ENCODE measurements around the gene TREM2. TPM values are rescaled to one million over a fixed set of nuclear protein-coding genes. Genes with fewer than 3 reads are reported as not detected.

Gene TREM2
- total RNA-seq, 1 experiment from 2014 or later, result not detected

DNA sequence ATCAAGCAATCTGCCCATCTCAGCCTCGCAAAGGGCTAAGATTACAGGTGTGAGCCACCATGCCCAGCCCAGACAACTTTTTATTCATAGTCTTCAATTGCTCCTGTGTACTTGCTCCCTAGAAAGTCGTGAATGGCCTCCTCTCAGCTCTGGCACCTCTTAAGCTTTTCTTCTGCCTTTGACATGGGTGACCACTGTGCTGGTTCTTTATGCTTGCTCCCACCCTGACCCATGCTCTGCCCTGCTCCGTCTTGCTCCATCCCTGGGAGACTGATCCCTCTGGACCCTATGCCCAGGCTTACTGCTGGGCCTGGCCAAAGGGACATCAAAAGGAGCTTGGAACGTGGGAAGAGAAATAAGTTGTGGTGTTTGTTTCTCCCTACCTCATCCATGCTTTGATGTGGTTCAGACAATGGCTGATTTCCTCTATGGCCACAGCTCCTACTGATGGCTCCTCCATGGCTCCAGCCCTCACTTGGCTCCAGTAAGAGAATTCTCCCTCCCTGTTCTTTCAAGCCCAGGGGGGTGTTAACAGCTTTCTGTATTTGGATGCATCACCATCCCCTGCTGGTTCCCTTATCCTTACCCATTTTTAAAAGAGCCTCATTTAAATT is 7.7 kb upstream of the TREM2 start:
- TF ChIP-seq CTCF (IDR thresholded peaks at IDR 0.05; ENCODE audit: insufficient read depth in 1 of 2, low read depth in 1 of 2, low read length in 1 of 2, severe bottlenecking in 1 of 2, unreplicated experiment in 1 of 2), result no peak
- CTCF ChIA-PET, result interaction anchor here (1.2 kb wide), 1 partner anchor 12 kb away, joined by 5 read pairs; no protein-coding TSS in a partner anchor
- POLR2A ChIA-PET, result interaction anchor here (0.6 kb wide), 1 partner anchor 95 kb away, joined by 3 read pairs; no protein-coding TSS in a partner anchor
- Mint-ChIP-seq H3K4me3 (ENCODE audit: unreplicated experiment) (no peak overlapping the region), H3K27me3 (ENCODE audit: insufficient read depth, unreplicated experiment) (peaks cover 20% of the 10 kb centered on the region), H3K27ac (ENCODE audit: unreplicated experiment) (no peak overlapping the region), H3K36me3 (ENCODE audit: insufficient read depth, unreplicated experiment) (no peaks in the 10 kb centered on the region), H3K4me1 (ENCODE audit: low read depth, unreplicated experiment) (no peaks in the 10 kb centered on the region), H3K9me3 (ENCODE audit: unreplicated experiment) (no peaks in the 10 kb centered on the region)
- no peaks in the 10 kb centered on the region for H3K9me3 ChIP-seq
- H3K27me3 ChIP-seq (replicated peaks; ENCODE audit: control insufficient read depth, insufficient read depth, low read length), result no peaks in the 10 kb centered on the region
- BruUV-seq (replicated peaks), result no TSS peak
- DNase-seq, result no peak
- no peak overlapping the region for H3K4me3 ChIP-seq (ENCODE audit: low read depth, low read length)
- H3K36me3 ChIP-seq (ENCODE audit: control insufficient read depth, insufficient read depth, low read length), result no peaks in the 10 kb centered on the region
- no peaks in the 10 kb centered on the region for H3K4me1 ChIP-seq
- intact Hi-C loops (cut with micrococcal nuclease; ENCODE audit: unreplicated experiment), result no loop called here

DNA sequence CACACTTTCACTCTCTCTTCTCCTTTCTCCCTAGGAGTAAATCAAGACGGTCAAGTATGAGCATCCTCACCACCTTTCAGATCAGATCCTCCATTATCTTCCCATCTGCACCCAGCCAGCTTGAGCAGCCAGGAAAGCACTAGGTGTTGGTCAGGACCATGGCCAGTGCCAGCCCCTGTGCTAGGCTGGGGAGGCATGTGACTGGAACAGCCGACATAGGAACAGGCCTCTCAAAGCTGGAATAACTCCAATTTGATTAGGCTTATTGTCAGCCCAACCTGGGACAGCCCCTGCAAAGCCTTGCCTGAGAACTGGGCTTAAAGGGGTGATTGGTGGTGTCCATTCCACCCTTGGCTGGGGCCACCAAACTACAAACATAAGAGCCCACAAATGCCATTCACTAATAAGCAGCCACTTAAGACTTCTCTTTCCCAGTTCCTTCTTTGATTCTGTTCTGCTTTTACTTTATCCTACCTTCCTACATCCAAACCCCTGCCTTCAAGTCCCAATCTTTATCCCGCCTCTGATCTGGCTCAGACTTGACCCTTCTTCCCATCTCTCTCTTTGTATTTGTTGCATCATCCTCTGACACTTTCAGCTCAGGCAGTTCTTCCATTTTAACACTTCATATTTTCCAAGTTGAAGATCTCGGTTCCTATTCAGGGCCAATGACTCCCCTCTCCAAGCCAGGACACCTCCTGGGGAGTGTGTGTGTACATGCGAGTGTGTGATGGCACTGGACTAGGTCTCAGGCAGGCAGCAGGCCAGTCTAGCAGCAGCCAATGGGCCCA is 4.5 kb upstream of the TREM2 start:
- intact Hi-C loops (cut with micrococcal nuclease; ENCODE audit: unreplicated experiment), result no loop called here

More for the DNA sequence above, 4.5 kb upstream of the TREM2 start:
- Mint-ChIP-seq H3K4me1 (ENCODE audit: low read depth, unreplicated experiment) (no peaks in the 10 kb centered on the region), H3K27me3 (ENCODE audit: insufficient read depth, unreplicated experiment) (peaks cover 17% of the 10 kb centered on the region), H3K9me3 (ENCODE audit: unreplicated experiment) (no peaks in the 10 kb centered on the region), H3K27ac (ENCODE audit: unreplicated experiment) (no peak overlapping the region), H3K36me3 (ENCODE audit: insufficient read depth, unreplicated experiment) (no peaks in the 10 kb centered on the region), H3K4me3 (ENCODE audit: unreplicated experiment) (no peak overlapping the region)
- no peaks in the 10 kb centered on the region for H3K27me3 ChIP-seq (replicated peaks; ENCODE audit: control insufficient read depth, insufficient read depth, low read length)
- CTCF ChIA-PET, result interaction anchor here (1.2 kb wide), 1 partner anchor 15 kb away, joined by 3 read pairs; no protein-coding TSS in a partner anchor
- H3K36me3 ChIP-seq (ENCODE audit: control insufficient read depth, insufficient read depth, low read length), result no peaks in the 10 kb centered on the region
- DNase-seq, result peak in 1 of 2 experiments; percentile 66
- H3K9me3 ChIP-seq, result no peaks in the 10 kb centered on the region
- H3K4me1 ChIP-seq, result no peaks in the 10 kb centered on the region
- no peak overlapping the region for H3K4me3 ChIP-seq (ENCODE audit: low read depth, low read length)
- POLR2A ChIA-PET, result no interaction called here
- TF ChIP-seq CTCF (IDR thresholded peaks at IDR 0.05; ENCODE audit: insufficient read depth in 1 of 2, low read depth in 1 of 2, low read length in 1 of 2, severe bottlenecking in 1 of 2, unreplicated experiment in 1 of 2), result no peak
- no TSS peak for BruUV-seq (replicated peaks)
